Thyroid gland (tissue), 4 donors: Measurements from ENCODE around the gene AIP.
A peak's percentile ranks its signal among the peaks of the same experiment; 100 is the strongest.

Experiments used
- CTCF ChIP-seq, 6 experiments: fragments of 200-600 bp in 3 of 6; fragments of 450-650 bp in 3 of 6; sonication (generic) in 3 of 6; IDR thresholded peaks; one replicate each; pipeline ENCODE4 v1.5.1; 2016 to 2019; ENCODE audit warnings: antibody characterized with exemption in 6 of 6, mild to moderate bottlenecking in 2 of 6, inconsistent platforms in 1 of 6, moderate library complexity in 1 of 6
- POLR2A ChIP-seq, 2 donors: fragments of 450-650 bp; IDR thresholded peaks; one replicate each; pipeline ENCODE4 v1.6.1; 2017; ENCODE audit warnings: antibody characterized with exemption in 2 of 2, mild to moderate bottlenecking in 2 of 2, moderate library complexity in 1 of 2

GRCh38 chr11:67439321-67440228 is 43.3 kb upstream of the AIP start:
- TF ChIP-seq CTCF (IDR thresholded peaks at IDR 0.05): peak in 1 of 6 experiments; percentile 12
- no peak for TF ChIP-seq POLR2A (IDR thresholded peaks at IDR 0.05)
